NB4 (cell line): ENCODE results near the gene PSMD13.
A peak's percentile ranks its signal among the peaks of the same experiment; 100 is the strongest.
"Not testable (repeated sequence)": the region's sequence is repeated elsewhere in the genome, so short reads cannot be mapped to it uniquely, and the experiment has no call there.

Experiments
- DNase-seq: peaks from one replicate; pipeline ENCODE4 v3.0.0; 2010; ENCODE audit warnings: low read depth
- H3K4me3 ChIP-seq: one replicate; pipeline ENCODE4 v1.5.1; 2011; ENCODE audit warnings: mild to moderate bottlenecking, low read depth, low read length, moderate library complexity
- CTCF ChIP-seq: IDR thresholded peaks from one replicate; pipeline ENCODE4 v1.5.1; 2012; ENCODE audit warnings: low read depth, low read length
- MAX ChIP-seq: IDR thresholded peaks from 2 replicates; pipeline ENCODE4 v1.6.1; 2011; ENCODE audit warnings: low read depth, low read length
- MYC ChIP-seq: IDR thresholded peaks from 2 replicates; pipeline ENCODE4 v1.6.1; 2011; ENCODE audit warnings: low read depth, low read length
- POLR2A ChIP-seq: IDR thresholded peaks from 2 replicates; pipeline ENCODE4 v1.6.1; 2011; ENCODE audit warnings: mild to moderate bottlenecking; ENCODE audit not compliant: insufficient read length; ENCODE audit errors: extremely low read depth

PSMD13 gene

GRCh38 chr11:235997-236773 is 591 bp upstream of the PSMD13 start, which contains the start of gene SIRT3:
Gene SIRT3, minus strand, starts transcription at chr11:236342. Its CDS starts 14 bp downstream, at chr11:236328.
- peak; percentile 86 for DNase-seq
- H3K4me3 ChIP-seq: peak within 1 kb of the TSS; percentile 98
- TF ChIP-seq MYC: no peak
- peak; percentile 63 for TF ChIP-seq POLR2A

GRCh38 chr11:238346-238745 is 1.6 kb downstream of the PSMD13 start:
- H3K4me3 ChIP-seq: peak overlapping the region; percentile 98
- DNase-seq: not testable (repeated sequence)

- TF ChIP-seq MYC: no peak
- TF ChIP-seq POLR2A: no peak
- no peak for TF ChIP-seq MAX
- TF ChIP-seq CTCF: no peak
- H3K4me3 ChIP-seq: no peak overlapping the region
- DNase-seq: no peak
Measured at GRCh38 chr11:240315-240714, 3.5 kb downstream of the PSMD13 start.

- no peak overlapping the region for H3K4me3 ChIP-seq
- no peak for DNase-seq
- TF ChIP-seq POLR2A (no peak), CTCF (no peak), MYC (no peak), MAX (no peak)
Measured at GRCh38 chr11:241634-242033, 4.9 kb downstream of the PSMD13 start.

- no peak overlapping the region for H3K4me3 ChIP-seq
- TF ChIP-seq MAX (no peak), POLR2A (no peak), MYC (no peak), CTCF (no peak)
- DNase-seq: no peak
Measured at GRCh38 chr11:244376-244775, 7.6 kb downstream of the PSMD13 start.

GRCh38 chr11:249062-249461 is 12.3 kb downstream of the PSMD13 start:
- TF ChIP-seq POLR2A (no peak), MAX (no peak)
- no peak overlapping the region for H3K4me3 ChIP-seq
- DNase-seq: no peak

- no peak overlapping the region for H3K4me3 ChIP-seq
- TF ChIP-seq MYC (no peak), MAX (no peak), CTCF (no peak), POLR2A (no peak)
- DNase-seq: no peak
Measured at GRCh38 chr11:250274-250673, 13.5 kb downstream of the PSMD13 start.
